Stimulated activated CD4-positive, alpha-beta T cell treated with anti-CD3 and anti-CD28 coated beads, TNF-alpha, amount 100 ng/mL, for 1 hour (primary cell): ENCODE data around the gene TBC1D1.

Experiments
- DNase-seq, 3 donors: peaks; one replicate each; pipeline ENCODE4 v3.0.0-alpha.2; 2020; ENCODE audit warnings: low read depth in 3 of 3, low spot score in 1 of 3

Gene TBC1D1

GRCh38 chr4:38095691-38096090 lies 204.8 kb downstream of the TBC1D1 start:
- no peak for DNase-seq

DNA sequence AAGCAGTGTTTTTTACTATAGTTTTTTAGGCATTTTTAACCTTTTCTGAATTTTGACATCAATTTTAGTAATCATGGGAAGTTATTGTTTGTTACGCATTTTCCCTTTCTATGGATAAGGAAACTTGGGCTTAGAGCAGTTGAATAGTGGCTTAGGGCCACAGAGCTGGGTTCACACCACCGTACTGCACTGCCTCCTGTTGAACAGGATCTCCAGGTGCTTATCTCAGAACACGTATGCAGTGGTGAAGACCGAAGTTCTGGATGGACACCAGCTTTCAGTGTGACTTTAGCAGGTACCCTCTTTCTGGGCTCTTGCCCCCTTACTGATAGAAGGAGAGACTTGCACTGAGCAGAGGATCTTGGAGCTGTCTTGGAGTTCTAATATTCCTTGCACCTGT lies 206.9 kb downstream of the TBC1D1 start:
- no peak for DNase-seq

GRCh38 chr4:38099020-38099600 lies 208.2 kb downstream of the TBC1D1 start:
- no peak for DNase-seq

- no peak for DNase-seq
These were observed 209.1 kb downstream of the TBC1D1 start for GRCh38 chr4:38099908-38100407.

DNA sequence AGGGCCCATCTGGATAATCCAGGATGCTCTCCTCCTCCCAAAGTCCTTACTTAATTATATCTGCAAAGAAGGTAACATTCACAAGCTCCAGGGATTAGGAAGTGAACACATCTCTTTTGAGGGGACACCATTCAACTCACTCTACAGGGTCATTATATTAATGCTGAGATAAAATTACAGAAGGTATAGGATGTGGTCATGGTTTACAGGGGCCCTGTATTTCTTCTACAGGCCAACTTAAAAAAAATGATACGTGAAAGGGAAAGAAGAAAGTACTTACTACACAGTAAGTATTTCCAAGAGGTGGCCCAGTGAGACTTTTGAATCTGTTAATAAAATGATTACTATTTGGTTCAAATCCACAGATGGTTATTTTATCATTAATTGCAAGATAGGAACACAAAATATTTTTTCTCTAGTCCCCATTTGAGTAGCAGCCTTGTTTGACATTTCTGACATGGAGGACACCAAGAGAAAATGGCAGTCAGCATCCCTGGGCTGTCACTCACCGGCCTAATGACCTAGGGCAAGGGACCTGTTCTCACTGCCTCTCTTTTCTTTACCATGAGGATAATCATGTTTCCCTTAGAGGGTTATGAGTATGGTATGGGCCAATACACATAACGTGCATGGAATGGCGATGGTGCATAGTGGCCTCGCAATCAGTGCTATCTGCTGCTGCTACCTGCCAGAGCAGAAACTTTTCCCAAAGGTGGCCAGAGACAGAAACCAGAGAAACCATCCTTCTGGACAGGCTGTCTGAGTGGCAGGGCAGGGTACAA lies 209.8 kb downstream of the TBC1D1 start:
- no peak for DNase-seq

DNA sequence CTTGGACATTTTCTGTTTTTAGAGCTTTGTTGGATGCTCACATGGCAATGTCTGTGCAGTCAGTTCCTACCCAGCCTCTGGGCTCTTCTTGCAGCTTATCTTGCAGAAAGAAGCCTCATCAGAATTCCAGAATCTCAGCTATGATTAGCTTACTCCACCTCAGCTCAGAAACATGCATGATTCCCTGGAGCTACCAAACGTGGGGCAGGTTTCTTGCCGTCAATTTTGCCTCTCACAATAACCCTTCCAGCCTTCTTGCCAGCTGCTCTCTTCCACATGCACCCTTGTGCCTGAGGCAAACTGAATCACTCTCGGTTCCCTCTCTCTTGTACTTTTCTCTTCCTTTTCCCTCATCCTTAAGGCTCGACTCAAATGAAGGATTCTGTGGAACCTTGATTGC lies 210.7 kb downstream of the TBC1D1 start:
- DNase-seq: no peak

- no peak for DNase-seq
These were observed 212.2 kb downstream of the TBC1D1 start for GRCh38 chr4:38102957-38103588.

DNA sequence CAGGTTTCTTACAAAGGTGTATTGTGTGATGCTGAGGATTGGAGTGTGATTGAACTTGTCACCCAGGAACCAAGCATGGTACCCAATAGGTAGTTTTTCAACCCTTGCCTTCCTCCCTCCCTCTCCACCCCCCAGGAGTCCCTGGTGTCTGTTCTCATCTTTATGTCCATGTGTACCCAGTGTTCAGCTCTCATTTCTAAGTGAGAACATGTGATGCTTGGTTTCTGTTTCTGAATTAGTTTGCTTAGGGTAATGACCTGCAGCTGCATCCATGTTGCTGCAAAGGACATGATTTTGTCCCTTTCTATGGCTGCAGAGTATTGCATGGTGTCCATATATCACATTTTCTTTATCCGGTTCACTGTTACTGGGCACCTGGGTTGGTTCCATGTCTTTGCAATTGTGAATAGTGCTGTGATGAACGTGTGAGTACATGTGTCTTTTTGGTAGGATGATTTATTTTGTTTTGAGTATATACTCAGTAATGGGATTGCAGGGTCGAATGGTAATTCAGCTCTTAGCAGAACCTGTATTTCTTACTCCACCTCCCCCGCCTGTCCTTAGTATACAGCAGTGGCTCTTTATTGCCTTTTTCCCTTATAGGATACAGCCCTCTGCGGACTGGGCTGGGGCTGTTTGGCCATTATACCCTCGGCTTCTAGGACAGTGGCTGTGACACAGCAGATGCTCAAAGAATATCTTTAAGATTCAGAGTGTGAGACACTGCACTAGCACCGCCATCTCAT lies 214.8 kb downstream of the TBC1D1 start:
- no peak for DNase-seq

DNA sequence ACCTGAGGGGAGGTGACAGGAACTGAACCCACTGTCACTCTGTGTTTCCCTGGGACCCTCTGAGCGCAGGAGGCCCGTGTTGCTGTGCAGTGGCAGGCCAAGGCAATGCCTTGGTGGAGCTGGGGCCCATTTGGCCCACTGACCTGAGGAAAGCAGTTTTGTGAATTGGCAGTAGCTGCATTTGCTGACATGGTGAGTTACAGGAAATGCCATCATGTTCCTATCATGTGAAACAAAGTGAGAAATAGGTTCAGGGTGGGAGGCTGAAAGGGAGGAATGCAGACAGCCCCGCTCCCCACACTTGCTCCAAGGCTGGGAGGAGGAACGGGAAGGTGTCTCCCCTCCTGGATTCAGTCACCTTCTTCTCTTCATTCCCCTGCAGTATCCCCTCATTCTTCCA lies 215.4 kb downstream of the TBC1D1 start:
- no peak for DNase-seq

DNA sequence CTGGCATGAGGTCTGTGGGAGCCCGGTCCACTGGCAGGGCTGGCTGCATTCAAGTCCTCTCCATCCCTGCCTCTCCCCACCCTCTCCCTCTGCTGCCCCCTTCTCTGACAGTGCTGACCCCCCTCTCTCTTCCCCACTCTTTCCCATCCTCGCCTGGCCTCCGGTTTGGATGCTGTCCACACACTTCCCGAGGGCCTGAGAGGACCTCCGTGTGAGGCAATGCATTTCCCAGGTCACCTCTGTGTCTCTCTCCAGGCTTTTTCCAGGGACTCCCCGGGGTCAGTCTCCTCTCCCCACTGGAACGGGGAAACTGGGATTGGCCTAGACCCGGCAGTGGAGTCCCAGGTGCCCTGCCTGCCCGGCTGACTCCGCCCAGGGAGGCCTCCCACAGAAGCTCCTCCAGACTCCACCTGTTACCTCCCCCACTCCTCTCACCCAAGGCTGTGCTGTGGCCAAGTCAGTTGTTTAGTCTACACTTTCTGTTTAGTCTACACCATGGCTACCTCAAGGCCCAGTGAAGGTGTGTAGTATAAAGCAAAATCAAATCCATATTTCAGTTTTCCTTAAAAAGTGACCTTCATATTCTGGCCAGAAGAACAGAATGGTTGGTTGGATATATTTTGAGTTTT lies 216.1 kb downstream of the TBC1D1 start:
- no peak for DNase-seq

DNA sequence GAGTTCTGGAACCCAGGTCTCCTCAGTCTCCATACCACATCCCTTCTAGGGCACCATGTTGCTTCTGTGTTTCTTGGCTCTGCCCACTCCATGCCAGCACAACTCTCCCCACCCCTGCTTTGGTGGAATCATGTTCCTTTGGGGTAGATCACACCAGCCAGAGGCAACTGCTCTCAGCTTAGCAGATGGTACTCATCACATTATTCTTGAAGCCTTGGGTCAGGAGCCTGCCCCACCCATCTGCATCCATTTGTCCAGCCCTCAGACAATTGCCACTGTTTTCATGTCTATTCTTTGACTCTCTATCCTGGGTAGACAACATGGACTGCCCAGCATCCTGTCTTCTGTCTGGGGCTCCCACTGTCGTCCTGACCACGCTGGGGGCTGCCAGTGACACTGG lies 216.9 kb downstream of the TBC1D1 start:
- DNase-seq: no peak

DNA sequence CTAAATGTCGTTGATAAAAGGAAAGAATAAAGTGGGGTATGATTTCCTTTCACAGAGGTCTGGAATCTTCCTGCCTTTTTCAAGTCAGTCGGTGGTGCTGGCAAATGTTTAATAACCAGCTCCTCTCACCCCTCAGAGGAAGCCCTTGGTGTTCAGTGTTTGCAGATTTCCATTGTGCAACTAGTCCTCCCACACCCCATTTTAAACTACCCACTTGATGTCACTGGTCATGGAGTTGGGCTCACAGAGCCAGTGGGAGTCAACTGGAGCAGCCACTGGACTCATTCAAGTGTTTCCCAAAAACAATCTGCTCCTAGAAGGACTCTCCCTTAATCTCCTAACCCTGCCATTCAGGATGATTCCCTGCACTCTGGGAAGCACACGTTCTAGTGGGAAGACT lies 218.5 kb downstream of the TBC1D1 start:
- no peak for DNase-seq

- no peak for DNase-seq
These were observed 219.0 kb downstream of the TBC1D1 start for GRCh38 chr4:38109896-38110295.

GRCh38 chr4:38111024-38111423 lies 220.1 kb downstream of the TBC1D1 start:
- no peak for DNase-seq

DNA sequence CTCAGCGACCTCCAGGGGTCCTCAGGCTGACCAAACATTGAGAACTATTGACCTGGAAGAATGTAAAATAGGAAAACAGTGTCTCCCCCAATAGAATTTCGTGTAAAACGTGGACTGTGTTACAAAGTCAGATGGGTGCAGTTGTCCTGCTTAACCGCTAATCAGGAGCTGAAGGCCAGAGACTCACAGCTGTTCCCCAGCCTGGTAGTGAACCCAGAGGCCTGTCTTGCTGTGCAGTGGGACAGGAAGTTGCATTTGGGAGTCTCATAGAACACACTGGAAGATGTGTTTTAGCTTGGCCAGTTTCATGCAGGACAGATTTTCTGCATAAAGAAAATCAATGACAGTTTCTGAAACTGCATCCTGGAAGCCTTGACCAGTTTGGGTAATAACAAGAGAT lies 220.8 kb downstream of the TBC1D1 start:
- no peak for DNase-seq

DNA sequence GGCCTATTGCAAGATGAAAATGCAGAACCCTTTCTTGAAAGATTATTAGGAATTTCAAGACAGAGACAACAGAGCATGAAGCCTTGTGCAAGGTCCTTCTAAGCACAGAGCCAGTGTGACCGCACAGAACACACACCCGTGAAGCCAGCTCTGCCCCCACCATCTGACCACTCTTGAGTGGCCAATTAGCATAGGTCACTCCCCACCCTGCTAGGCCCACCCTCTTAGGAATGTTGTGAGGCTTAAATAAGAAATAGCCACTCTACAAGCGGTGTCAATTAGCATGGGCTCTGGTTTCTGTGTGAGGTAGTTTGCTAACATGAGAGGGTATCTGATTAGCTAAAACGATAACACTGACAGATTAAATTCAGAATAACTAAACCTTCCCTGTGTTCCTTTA lies 222.2 kb downstream of the TBC1D1 start:
- no peak for DNase-seq

DNA sequence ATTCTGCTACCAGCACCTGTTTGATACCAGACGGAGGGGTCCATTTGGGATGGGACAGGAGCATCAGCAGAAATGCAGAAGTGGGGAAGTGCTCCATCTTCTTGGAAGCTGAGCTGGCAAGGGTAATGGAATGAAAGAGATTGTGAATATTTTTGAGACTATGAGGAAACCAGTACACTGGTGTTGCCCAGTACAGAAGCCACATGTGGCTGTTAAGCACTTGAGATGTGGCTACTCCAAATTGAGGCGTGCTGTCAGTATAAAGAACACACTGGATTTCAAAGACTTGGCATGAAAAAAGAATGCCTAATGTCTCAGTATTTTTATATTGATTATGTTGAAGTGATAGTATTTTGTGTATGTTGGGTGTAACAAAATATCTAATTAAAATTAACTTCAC lies 222.7 kb downstream of the TBC1D1 start:
- DNase-seq: no peak

GRCh38 chr4:38114386-38115150 lies 223.7 kb downstream of the TBC1D1 start:
- no peak for DNase-seq

- DNase-seq: no peak
These were observed 224.7 kb downstream of the TBC1D1 start for GRCh38 chr4:38115601-38116000.

DNA sequence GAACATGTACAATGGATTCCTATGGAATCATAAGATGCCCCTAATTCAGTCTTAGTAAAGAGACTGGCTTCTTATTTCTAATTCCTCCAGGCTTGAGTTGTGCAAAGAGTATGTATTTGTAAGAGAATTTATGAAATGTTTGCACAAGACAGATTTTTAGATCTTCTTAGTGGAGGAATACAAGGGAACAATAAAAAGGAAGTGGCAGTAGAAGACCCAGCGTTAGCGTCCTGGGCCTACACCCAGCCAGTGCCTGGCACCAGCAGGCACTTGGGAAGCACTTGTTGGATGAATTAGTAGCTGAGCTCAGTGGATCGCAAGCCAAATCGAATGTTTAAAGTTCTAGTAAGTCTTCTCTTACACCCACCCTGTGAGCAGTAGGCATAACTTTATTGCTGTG lies 226.7 kb downstream of the TBC1D1 start:
- no peak for DNase-seq
